DND-41 (cell line): Measurements from ENCODE around the gene ANO2.

Source experiments
- CTCF ChIP-seq: IDR thresholded peaks from 2 replicates; pipeline ENCODE4 v1.5.1; 2012; ENCODE audit warnings: borderline replicate concordance, low read length, moderate library complexity, mild to moderate bottlenecking; ENCODE audit not compliant: poor library complexity, severe bottlenecking; ENCODE audit errors: extremely low read depth
- EZH2 ChIP-seq: IDR thresholded peaks from 3 replicates; pipeline ENCODE4 v1.6.1; 2012; ENCODE audit warnings: borderline replicate concordance, low read depth, mild to moderate bottlenecking, moderate library complexity, low read length, inconsistent platforms; ENCODE audit not compliant: severe bottlenecking

DNA sequence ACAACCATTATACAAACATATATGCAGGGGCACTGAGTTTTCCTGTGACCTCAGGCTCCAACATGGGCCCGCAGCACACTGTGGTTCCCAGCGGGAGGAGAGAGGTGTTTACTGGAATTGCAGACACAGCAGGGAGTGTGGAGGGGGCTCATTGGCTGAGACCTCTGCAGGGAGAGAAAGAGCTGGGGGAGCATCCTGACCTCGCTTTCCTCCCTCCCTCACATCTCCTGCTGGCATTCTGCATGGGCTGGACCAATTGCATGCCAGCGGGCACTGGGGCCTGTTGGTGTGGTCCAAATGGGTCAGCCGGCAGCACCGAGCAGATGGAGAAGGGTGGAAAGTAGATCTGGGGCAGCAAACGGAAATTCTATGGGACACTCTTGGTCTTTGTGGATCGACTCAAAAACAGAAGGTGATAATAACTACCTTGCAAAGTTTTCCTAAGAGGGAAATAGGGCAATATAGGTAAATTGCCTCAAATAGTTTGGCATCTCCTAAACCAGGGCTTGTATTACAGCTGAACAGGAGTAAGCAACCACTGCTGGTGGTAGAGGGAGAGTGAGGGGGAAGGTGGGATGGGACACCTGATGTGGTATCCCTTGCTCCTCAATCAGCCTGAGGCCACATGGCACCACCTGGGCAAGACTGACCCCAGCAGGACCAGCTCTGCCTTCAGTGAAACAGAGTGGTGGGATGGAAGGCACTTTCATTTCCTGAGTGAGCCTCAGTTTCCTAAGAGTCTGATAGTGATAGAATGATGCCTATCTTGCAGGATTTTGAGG is 426.3 kb downstream of the ANO2 start:
- TF ChIP-seq CTCF (no peak), EZH2 (no peak)
